AG04449 (cell line): Measurements from ENCODE around the gene TMBIM4.
A peak's percentile ranks its signal among the peaks of the same experiment; 100 is the strongest.

ENCODE experiments used
- CTCF ChIA-PET: fragments of 350-600 bp; formaldehyde crosslinking; extraction: SDS; loops from one replicate; lab custom pipeline; 2021; ENCODE audit warnings: antibody characterized with exemption; lab: Yijun Ruan, JAX
- POLR2A ChIA-PET: fragments of 400-600, 350-600 bp; formaldehyde crosslinking; extraction: SDS; loops from one replicate; lab custom pipeline; 2020; ENCODE audit warnings: antibody characterized with exemption, inconsistent platforms; lab: Yijun Ruan, JAX
- DNase-seq: peaks from one replicate; pipeline ENCODE4 v3.0.0-alpha.2; 2010; ENCODE audit warnings: low read depth, low spot score
- H3K4me3 ChIP-seq: 2 replicates; pipeline ENCODE4 v1.5.1; 2011; ENCODE audit warnings: low read depth, mild to moderate bottlenecking, control low read depth, low read length
- TF ChIP-seq, protein P1 (sequence below): IDR thresholded peaks from one replicate; pipeline ENCODE4 v1.5.1; 2011; ENCODE audit warnings: mild to moderate bottlenecking, moderate library complexity, low read length, control low read depth, inconsistent platforms; ENCODE audit not compliant: insufficient read depth; ENCODE audit errors: missing control alignments

The TMBIM4 gene

DNA sequence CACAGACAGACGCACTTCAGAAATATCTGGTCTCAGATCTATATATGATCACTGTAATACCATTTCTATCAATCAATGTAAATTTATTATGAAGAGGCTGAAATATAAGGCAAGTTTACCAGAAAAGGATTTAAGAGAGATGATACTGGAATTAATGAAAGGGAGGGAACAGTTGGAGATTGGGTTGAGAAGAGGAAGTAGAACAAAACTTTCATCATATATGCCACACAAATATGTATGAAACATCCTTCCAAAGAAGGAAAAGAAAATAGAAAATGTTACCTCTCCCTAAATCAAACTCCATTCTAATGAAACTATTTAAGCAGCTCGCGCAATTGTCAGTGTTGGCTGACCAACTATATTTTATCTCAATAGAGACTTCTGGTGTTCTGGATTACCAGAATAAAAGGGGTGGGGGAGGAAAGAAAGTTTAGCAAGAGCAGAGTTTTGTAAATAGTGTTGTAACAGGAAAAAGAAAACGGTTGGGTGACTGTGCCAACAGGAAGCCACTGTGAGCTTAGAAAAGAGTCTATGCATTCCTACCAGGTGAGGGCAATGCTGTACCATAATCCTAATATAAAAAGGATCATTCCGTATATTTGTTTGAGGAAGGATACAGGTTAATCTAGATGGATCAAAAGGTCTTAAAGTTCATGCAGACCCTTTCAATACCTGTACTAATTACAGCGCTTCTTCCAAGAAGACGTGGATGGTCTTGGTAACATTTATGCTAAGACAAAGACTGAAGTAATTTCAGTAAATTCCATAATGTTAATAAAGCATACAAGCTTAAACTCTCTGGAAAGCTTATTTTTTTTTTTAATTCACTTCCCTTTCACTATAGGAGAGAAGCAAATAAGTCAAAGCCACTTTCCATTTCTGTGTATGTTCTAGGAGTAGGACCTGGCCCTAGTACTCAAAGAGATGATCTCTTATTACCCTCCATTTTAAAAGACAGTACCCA lies 24.7 kb downstream of the TMBIM4 start:
- no peak overlapping the region for H3K4me3 ChIP-seq
- TF ChIP-seq, protein P1, sequence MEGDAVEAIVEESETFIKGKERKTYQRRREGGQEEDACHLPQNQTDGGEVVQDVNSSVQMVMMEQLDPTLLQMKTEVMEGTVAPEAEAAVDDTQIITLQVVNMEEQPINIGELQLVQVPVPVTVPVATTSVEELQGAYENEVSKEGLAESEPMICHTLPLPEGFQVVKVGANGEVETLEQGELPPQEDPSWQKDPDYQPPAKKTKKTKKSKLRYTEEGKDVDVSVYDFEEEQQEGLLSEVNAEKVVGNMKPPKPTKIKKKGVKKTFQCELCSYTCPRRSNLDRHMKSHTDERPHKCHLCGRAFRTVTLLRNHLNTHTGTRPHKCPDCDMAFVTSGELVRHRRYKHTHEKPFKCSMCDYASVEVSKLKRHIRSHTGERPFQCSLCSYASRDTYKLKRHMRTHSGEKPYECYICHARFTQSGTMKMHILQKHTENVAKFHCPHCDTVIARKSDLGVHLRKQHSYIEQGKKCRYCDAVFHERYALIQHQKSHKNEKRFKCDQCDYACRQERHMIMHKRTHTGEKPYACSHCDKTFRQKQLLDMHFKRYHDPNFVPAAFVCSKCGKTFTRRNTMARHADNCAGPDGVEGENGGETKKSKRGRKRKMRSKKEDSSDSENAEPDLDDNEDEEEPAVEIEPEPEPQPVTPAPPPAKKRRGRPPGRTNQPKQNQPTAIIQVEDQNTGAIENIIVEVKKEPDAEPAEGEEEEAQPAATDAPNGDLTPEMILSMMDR: peak; percentile 32
- POLR2A ChIA-PET: no interaction called here
- no peak for DNase-seq
- CTCF ChIA-PET: interaction anchor here (0.6 to 3.4 kb wide), 15 partner anchors 9 to 913 kb away, joined by 3 to 15 read pairs (median 3); partner anchors contain the start of genes LLPH and TMBIM4

DNA sequence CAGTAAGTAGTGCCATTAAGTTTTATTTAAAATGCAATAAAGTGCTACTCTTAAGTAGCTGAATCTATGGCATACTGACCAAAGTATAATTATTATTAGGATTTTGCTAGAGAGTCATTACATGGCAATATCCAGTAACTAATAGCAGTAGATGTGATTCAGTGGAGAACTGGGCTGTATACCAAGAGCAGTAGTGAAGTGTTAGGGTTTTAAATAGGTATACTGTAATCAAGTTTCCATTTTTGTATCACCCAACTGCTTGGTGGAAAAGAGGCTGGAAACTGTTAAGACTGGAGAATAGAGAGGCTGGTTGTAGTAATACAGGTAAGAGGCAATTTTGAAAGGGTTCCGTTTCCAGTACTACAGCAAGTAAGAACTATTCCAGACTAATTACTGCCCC lies 25.9 kb downstream of the TMBIM4 start:
- no peak overlapping the region for H3K4me3 ChIP-seq
- POLR2A ChIA-PET: no interaction called here
- no peak for DNase-seq
- CTCF ChIA-PET: interaction anchor here (1.2 to 3.4 kb wide), 2 partner anchors 12 to 1253 kb away, joined by 3 to 15 read pairs; partner anchors contain the start of gene LLPH
- TF ChIP-seq, protein P1: no peak

DNA sequence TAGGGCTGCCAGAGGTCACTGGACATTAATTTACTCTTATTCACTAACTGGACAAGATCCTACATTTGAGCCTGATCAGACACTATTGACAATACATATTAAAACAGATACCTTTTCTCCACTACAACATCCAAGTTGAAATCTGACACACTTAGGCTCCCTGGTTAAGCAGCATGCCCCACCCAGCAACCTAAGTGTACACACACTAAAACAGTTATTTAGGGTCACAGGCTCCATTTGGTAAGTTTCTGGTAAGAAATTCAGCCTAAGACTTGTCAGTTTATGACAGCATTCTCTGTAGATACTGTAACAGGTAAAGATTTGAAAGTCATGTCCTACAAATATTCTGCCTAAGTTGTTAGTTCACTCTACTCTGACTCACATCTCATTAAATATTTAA lies 27.0 kb downstream of the TMBIM4 start:
- ChIA-PET POLR2A (no interaction called here), CTCF (interaction anchor here (3.4 kb wide), 1 partner anchor 11 kb away, joined by 15 read pairs; the partner anchor contains the start of gene LLPH)
- DNase-seq: no peak
- H3K4me3 ChIP-seq: no peak overlapping the region
- TF ChIP-seq, protein P1: no peak

DNA sequence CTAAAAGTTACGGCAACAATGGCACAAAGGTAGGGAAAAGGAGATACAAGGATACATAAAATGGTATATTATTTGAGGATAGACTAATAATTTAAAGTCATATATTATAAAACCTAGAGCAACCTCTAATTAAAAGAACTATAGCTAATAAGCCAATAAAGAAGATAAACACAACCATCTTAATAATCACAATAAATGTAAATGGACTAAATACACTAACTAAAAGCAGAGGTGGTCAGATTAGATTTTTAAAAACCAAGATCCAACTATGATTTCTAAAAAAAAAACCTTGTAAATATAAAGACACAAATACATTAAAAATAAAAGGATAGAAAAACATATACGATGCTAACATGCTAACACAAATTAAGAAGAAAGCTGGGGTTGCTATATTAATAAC lies 28.5 kb downstream of the TMBIM4 start:
- CTCF ChIA-PET: no interaction called here
- TF ChIP-seq, protein P1: no peak
- H3K4me3 ChIP-seq: no peak overlapping the region
- POLR2A ChIA-PET: no interaction called here
- DNase-seq: no peak

DNA sequence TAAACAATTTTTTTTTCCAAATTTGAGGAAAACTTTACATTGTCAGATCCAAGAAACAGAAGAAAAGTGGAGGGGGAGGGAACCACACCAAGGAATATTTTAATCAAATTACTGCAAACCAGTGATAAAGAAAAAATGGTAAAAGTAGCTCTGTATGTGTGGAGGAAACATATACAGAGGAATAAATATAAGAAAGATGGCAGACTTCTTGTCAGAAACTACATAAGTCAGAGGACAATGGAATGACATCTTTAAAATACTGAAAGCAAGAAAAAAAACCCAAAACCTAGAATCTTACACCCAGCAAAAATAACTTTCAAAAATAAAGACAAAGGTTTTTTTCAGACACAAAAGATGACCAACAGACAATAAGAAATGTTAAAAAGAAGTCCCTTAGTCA lies 29.1 kb downstream of the TMBIM4 start:
- TF ChIP-seq, protein P1: no peak
- CTCF ChIA-PET: no interaction called here

DNA sequence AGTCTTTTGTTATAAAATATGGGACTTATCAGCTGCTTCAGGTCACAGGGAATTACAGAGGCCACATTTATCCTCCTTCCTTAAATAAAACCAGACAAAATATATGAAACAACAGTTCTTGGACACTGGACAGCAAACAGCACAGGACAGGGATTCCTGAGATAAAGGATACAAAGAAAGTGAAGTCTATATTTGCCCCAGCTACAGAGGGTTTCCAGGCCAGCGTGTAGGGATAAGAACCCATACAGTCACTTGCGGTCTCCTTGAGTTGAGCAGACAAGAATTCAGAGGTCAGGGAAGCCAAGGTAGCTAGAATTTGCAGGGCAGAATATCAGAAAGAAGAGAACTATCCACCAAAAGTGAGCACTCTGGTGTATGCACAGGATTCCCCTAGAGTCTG lies 30.5 kb downstream of the TMBIM4 start:
- ChIA-PET POLR2A (no interaction called here), CTCF (interaction anchor here (0.8 to 2.5 kb wide), 3 partner anchors 8 to 11 kb away, joined by 3 to 13 read pairs (median 7); partner anchors contain the start of gene LLPH)
- no peak for DNase-seq
- TF ChIP-seq, protein P1: no peak
- no peak overlapping the region for H3K4me3 ChIP-seq

More for the DNA sequence above, 29.1 kb downstream of the TMBIM4 start:
- POLR2A ChIA-PET: no interaction called here
- no peak for DNase-seq
- no peak overlapping the region for H3K4me3 ChIP-seq
